ENCODE results near the gene ERF.

- peak in 1 of 2 donors; percentile 29 for TF ChIP-seq POLR2A (IDR thresholded peaks at IDR 0.05)
- TF ChIP-seq CTCF (IDR thresholded peaks at IDR 0.05) = no peak
- TF ChIP-seq EP300 (IDR thresholded peaks at IDR 0.05) = no peak
- peak; percentile 45 to 76 (median 70) for TF ChIP-seq POLR2AphosphoS5 (IDR thresholded peaks at IDR 0.05)
Measured at GRCh38 chr19:42254089-42254849, 659 bp downstream of the ERF start.

Data from sigmoid colon (tissue), 4 donors.